GM23248 (cell line): Measurements from ENCODE around the gene PRRX1. TPM values are rescaled to one million over a fixed set of nuclear protein-coding genes. Genes with fewer than 3 reads are reported as not detected.

Source experiments
- DNase-seq: peaks from one replicate; pipeline ENCODE4 v3.0.0-alpha.2; 2015
- H2AFZ ChIP-seq: fragments of 200-600 bp; sonication (generic); 2 replicates; pipeline ENCODE4 v1.6.1; 2016; ENCODE audit warnings: antibody characterized with exemption
- H3F3A ChIP-seq: fragments of 200-600 bp; sonication (generic); 2 replicates; pipeline ENCODE4 v1.6.1; 2016; ENCODE audit warnings: mild to moderate bottlenecking, antibody characterized with exemption, mixed run types; ENCODE audit not compliant: insufficient read depth
- H3K27ac ChIP-seq: fragments of 200-600 bp; sonication (generic); 2 replicates; pipeline ENCODE4 v1.5.1; 2016; ENCODE audit warnings: mild to moderate bottlenecking
- H3K27me3 ChIP-seq: fragments of 200-600 bp; sonication (generic); replicated peaks from 2 replicates; pipeline ENCODE4 v1.6.1; 2016; ENCODE audit warnings: mild to moderate bottlenecking; ENCODE audit not compliant: insufficient read depth
- H3K36me3 ChIP-seq: fragments of 200-600 bp; sonication (generic); 2 replicates; pipeline ENCODE4 v1.6.1; 2016; ENCODE audit warnings: low read depth, mild to moderate bottlenecking
- H3K4me1 ChIP-seq: fragments of 200-600 bp; sonication (generic); 2 replicates; pipeline ENCODE4 v1.6.1; 2016; ENCODE audit warnings: mild to moderate bottlenecking; ENCODE audit not compliant: insufficient read depth
- H3K4me2 ChIP-seq: fragments of 200-600 bp; sonication (generic); one replicate; pipeline ENCODE4 v1.6.1; 2016; ENCODE audit warnings: mild to moderate bottlenecking; ENCODE audit not compliant: unreplicated experiment
- H3K4me3 ChIP-seq: fragments of 200-600 bp; sonication (generic); 2 replicates; pipeline ENCODE4 v1.5.1; 2016; ENCODE audit warnings: mild to moderate bottlenecking
- H3K79me2 ChIP-seq: fragments of 200-600 bp; sonication (generic); 2 replicates; pipeline ENCODE4 v1.6.1; 2016; ENCODE audit warnings: mild to moderate bottlenecking; ENCODE audit not compliant: insufficient read depth
- H3K9ac ChIP-seq: fragments of 200-600 bp; sonication (generic); 2 replicates; pipeline ENCODE4 v1.6.1; 2016; ENCODE audit warnings: mild to moderate bottlenecking
- H3K9me2 ChIP-seq: fragments of 200-600 bp; sonication (generic); 2 replicates; pipeline ENCODE4 v1.6.1; 2016; ENCODE audit warnings: mixed run types, mild to moderate bottlenecking, moderate library complexity; ENCODE audit not compliant: insufficient read depth
- H3K9me3 ChIP-seq: fragments of 200-600 bp; sonication (generic); one replicate; pipeline ENCODE4 v1.6.1; 2017; ENCODE audit warnings: low read depth
- H4K20me1 ChIP-seq: fragments of 200-600 bp; sonication (generic); 2 replicates; pipeline ENCODE4 v1.6.0; 2016; ENCODE audit not compliant: insufficient read depth
- EZH2 ChIP-seq: fragments of 200-600 bp; sonication (generic); IDR thresholded peaks from 2 replicates; pipeline ENCODE4 v1.6.1; 2018; ENCODE audit warnings: antibody characterized with exemption, mild to moderate bottlenecking; ENCODE audit not compliant: insufficient read depth, poor library complexity, severe bottlenecking
- EZH2phosphoT487 ChIP-seq: fragments of 200-600 bp; sonication (generic); IDR thresholded peaks from 2 replicates; pipeline ENCODE4 v1.6.1; 2018; ENCODE audit warnings: antibody characterized with exemption, moderate library complexity, mild to moderate bottlenecking, low read depth; ENCODE audit not compliant: insufficient read depth
- WGBS, 2 experiments: methylation state at CpG; one replicate each; pipeline ENCODE4 v1.1.6; 2015 to 2017; ENCODE audit warnings: low lambda C conversion rate in 2 of 2, low coverage in 1 of 2; ENCODE audit errors: missing lambda C conversion rate in 2 of 2; 5-methylcytosine and 5-hydroxymethylcytosine counted together
- in situ Hi-C: fragments of 300-500 bp; cut with MboI; formaldehyde crosslinking; loops from 2 replicates; pipeline ENCODE4 v1.15.0; 2020
- polyA plus RNA-seq: library from polyadenylated mRNA; unstranded; fragments of >200 nt; fragmentation: Nextera tagmentation; extraction: Ambion mirVana; gene quantifications from 2 replicates; pipeline ENCODE4 v1.2.1, GENCODE V29; 2016
- total RNA-seq: library from RNA; depleted of rRNA; stranded (reverse); fragments of >200 nt; shearing (Covaris generic); gene quantifications from 2 replicates; pipeline ENCODE4 v1.2.3, GENCODE V29; 2014

Gene PRRX1
- total and polyA plus RNA-seq, 2 experiments from 2014 or later, result 40.1 to 191 TPM

GRCh38 chr1:170739803-170740202, 75.9 kb downstream of the PRRX1 start:
- no peaks in the 10 kb centered on the region for H3K27me3 ChIP-seq
- H3K9me3 ChIP-seq, result no peaks in the 10 kb centered on the region
- H3K9me2 ChIP-seq, result no peaks in the 10 kb centered on the region
- H2AFZ ChIP-seq, result no peak overlapping the region
- DNase-seq, result no peak
- in situ Hi-C loops, result no loop called here
- H3K36me3 ChIP-seq, result peaks cover 36% of the 10 kb centered on the region
- no peak for TF ChIP-seq EZH2
- TF ChIP-seq EZH2phosphoT487, result no peak
- no peaks in the 10 kb centered on the region for H4K20me1 ChIP-seq
- H3K4me3 ChIP-seq, result no peak overlapping the region
- H3K79me2 ChIP-seq, result peaks cover 4% of the 10 kb centered on the region; the same call in 1 of the 2 replicates
- no peak overlapping the region for H3K4me2 ChIP-seq
- H3F3A ChIP-seq, result peaks cover 53% of the 10 kb centered on the region
- H3K27ac ChIP-seq, result no peak overlapping the region
- no peak overlapping the region for H3K9ac ChIP-seq
- 93 to 97% methylated on average over 1 of the region's 1 CpG for WGBS, 2 experiments
- peaks cover 9% of the 10 kb centered on the region for H3K4me1 ChIP-seq

GRCh38 chr1:170741678-170742077, 77.7 kb downstream of the PRRX1 start:
- Histone ChIP-seq H3K79me2 (no peaks in the 10 kb centered on the region), H3K9me3 (no peaks in the 10 kb centered on the region), H3F3A (peaks cover 45% of the 10 kb centered on the region), H3K9ac (no peak overlapping the region), H3K4me2 (no peak overlapping the region), H3K27me3 (no peaks in the 10 kb centered on the region), H2AFZ (no peak overlapping the region), H3K27ac (no peak overlapping the region), H4K20me1 (no peaks in the 10 kb centered on the region), H3K36me3 (peaks cover 28% of the 10 kb centered on the region), H3K4me1 (no peaks in the 10 kb centered on the region), H3K4me3 (no peak overlapping the region), H3K9me2 (no peaks in the 10 kb centered on the region)
- 53 to 55% methylated on average over 4 of the region's 4 CpGs for WGBS, 2 experiments
- no peak for TF ChIP-seq EZH2phosphoT487
- no peak for TF ChIP-seq EZH2
- DNase-seq, result no peak
- in situ Hi-C loops, result no loop called here

DNA sequence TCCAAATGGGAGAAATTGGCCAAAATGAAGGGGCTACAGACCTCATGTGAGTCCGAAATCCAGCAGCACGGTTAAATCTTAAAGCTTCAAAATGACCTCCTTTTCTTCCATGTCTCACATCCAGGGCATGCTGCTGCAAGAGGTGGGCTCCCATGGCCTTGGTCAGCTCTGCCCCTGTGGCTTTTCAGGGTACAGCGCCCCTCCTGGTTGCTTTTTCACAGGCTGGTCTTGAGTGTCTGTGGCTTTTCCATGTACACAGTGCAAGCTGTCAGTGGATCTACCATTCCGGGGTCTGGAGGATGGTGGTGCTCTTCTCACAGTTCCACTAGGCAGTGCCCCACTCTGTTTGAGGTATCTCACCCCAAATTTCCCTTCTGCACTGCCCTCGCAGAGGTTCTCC, 78.7 kb downstream of the PRRX1 start:
- H3F3A ChIP-seq, result peaks cover 45% of the 10 kb centered on the region
- H3K27ac ChIP-seq, result no peak overlapping the region
- peaks cover 21% of the 10 kb centered on the region for H3K36me3 ChIP-seq
- no peaks in the 10 kb centered on the region for H3K79me2 ChIP-seq
- no peak overlapping the region for H3K4me3 ChIP-seq
- no peak overlapping the region for H3K9ac ChIP-seq
- no peaks in the 10 kb centered on the region for H3K4me1 ChIP-seq
- H3K4me2 ChIP-seq, result no peak overlapping the region
- WGBS, 2 experiments, result 97 to 99% methylated on average over 5 of the region's 5 CpGs
- in situ Hi-C loops, result no loop called here
- no peak for DNase-seq
- no peaks in the 10 kb centered on the region for H4K20me1 ChIP-seq
- H3K9me2 ChIP-seq, result no peaks in the 10 kb centered on the region
- no peak for TF ChIP-seq EZH2phosphoT487
- TF ChIP-seq EZH2, result no peak
- H3K9me3 ChIP-seq, result no peaks in the 10 kb centered on the region
- no peaks in the 10 kb centered on the region for H3K27me3 ChIP-seq
- H2AFZ ChIP-seq, result no peak overlapping the region

DNA sequence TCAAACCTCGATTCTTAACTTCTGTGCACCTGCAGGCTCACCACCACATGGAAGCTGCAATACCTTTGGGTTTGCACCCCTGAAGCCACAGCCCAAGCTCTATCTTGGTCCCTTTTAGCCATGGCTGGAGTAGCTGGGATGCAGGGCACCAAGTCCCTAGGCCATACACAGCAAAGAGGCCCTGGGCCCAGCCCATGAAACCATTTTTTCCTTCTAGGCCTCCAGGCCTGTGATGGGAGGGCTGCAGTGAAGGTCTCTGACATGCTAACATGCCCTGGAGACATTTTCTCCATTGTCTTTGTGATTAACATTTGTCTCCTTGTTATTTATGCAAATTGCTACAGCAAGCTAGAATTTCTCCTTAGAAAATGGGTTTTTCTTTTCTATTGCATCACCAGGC, 79.2 kb downstream of the PRRX1 start:
- H3K27me3 ChIP-seq, result no peaks in the 10 kb centered on the region
- no peaks in the 10 kb centered on the region for H3K9me2 ChIP-seq
- in situ Hi-C loops, result no loop called here
- no peak overlapping the region for H2AFZ ChIP-seq
- H3K4me1 ChIP-seq, result no peaks in the 10 kb centered on the region
- WGBS, 2 experiments, result 93 to 100% methylated on average over 1 of the region's 1 CpG
- TF ChIP-seq EZH2phosphoT487 (no peak), EZH2 (no peak)
- no peak overlapping the region for H3K27ac ChIP-seq
- no peaks in the 10 kb centered on the region for H3K9me3 ChIP-seq
- H3K36me3 ChIP-seq, result peaks cover 16% of the 10 kb centered on the region
- no peak overlapping the region for H3K4me3 ChIP-seq
- no peaks in the 10 kb centered on the region for H3K79me2 ChIP-seq
- no peak overlapping the region for H3K4me2 ChIP-seq
- no peak overlapping the region for H3K9ac ChIP-seq
- H3F3A ChIP-seq, result peaks cover 40% of the 10 kb centered on the region
- no peak for DNase-seq
- no peaks in the 10 kb centered on the region for H4K20me1 ChIP-seq

DNA sequence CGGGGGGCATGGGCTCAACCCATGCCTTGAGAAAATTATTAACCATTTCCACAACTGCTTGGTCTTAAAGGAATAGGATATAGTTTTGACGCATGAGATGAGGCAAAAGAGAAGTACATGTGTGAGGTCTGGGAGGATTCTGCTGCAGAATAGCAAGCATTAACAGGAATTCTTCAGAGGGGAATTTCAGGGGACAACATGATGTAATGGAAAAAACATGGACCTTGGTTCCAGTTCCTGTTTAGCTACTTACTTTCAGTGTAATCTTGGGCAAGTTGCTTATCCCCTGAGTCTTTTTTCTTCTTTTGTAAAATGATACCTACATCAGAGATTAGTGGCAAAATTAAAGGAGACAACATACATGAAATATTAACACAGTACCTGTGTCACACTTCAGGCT, 85.6 kb downstream of the PRRX1 start:
- Histone ChIP-seq H3K9me3 (no peaks in the 10 kb centered on the region), H3K4me1 (no peaks in the 10 kb centered on the region), H3K4me2 (no peak overlapping the region), H3K4me3 (no peak overlapping the region), H4K20me1 (no peaks in the 10 kb centered on the region), H3K9ac (no peak overlapping the region), H3K79me2 (no peaks in the 10 kb centered on the region), H3K27me3 (no peaks in the 10 kb centered on the region), H2AFZ (no peak overlapping the region), H3K36me3 (no peaks in the 10 kb centered on the region), H3K27ac (no peak overlapping the region), H3K9me2 (no peaks in the 10 kb centered on the region), H3F3A (no peaks in the 10 kb centered on the region)
- in situ Hi-C loops, result no loop called here
- TF ChIP-seq EZH2phosphoT487 (no peak), EZH2 (no peak)
- WGBS, 2 experiments, result 46 to 57% methylated on average over 2 of the region's 2 CpGs
- no peak for DNase-seq
